GM12874 (cell line): ENCODE data around the gene DAZ1.
"Not testable (repeated sequence)": the region's sequence is repeated elsewhere in the genome, so short reads cannot be mapped to it uniquely, and the experiment has no call there.

Source experiments
- TF ChIP-seq, protein P1 (sequence below): IDR thresholded peaks from 2 replicates; pipeline ENCODE4 v1.5.1; 2011; ENCODE audit warnings: low read depth, mild to moderate bottlenecking, control low read depth, low read length, moderate library complexity; ENCODE audit not compliant: insufficient read depth

DAZ1 gene

DNA sequence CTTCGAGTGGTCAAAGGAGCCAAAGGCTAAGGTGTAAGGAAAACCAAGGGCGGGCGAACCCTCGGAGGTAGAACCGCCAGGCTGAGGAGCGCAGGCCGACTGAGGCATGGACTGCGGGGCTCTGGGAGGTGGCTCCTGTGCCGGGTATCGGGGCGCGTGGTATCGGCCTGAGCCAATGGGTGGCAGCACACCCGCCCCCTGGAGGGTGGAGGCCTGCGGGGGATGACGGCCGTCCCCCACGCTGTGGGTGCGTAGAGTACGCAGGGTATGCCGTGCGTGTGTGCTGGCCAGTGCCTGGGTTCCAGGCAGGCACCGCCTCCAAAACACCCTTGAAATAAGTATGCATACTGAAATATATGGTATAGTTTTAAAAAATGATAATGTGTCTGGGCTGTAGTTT lies at the start of gene DAZ1:
DAZ1 (minus strand) TSS at position 101 of the 400 bp plus-strand sequence. CDS start 208 bp downstream, outside the sequence.
- TF ChIP-seq, protein P1, sequence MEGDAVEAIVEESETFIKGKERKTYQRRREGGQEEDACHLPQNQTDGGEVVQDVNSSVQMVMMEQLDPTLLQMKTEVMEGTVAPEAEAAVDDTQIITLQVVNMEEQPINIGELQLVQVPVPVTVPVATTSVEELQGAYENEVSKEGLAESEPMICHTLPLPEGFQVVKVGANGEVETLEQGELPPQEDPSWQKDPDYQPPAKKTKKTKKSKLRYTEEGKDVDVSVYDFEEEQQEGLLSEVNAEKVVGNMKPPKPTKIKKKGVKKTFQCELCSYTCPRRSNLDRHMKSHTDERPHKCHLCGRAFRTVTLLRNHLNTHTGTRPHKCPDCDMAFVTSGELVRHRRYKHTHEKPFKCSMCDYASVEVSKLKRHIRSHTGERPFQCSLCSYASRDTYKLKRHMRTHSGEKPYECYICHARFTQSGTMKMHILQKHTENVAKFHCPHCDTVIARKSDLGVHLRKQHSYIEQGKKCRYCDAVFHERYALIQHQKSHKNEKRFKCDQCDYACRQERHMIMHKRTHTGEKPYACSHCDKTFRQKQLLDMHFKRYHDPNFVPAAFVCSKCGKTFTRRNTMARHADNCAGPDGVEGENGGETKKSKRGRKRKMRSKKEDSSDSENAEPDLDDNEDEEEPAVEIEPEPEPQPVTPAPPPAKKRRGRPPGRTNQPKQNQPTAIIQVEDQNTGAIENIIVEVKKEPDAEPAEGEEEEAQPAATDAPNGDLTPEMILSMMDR, result not testable (repeated sequence)

DNA sequence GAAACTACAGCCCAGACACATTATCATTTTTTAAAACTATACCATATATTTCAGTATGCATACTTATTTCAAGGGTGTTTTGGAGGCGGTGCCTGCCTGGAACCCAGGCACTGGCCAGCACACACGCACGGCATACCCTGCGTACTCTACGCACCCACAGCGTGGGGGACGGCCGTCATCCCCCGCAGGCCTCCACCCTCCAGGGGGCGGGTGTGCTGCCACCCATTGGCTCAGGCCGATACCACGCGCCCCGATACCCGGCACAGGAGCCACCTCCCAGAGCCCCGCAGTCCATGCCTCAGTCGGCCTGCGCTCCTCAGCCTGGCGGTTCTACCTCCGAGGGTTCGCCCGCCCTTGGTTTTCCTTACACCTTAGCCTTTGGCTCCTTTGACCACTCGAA lies 20.4 kb upstream of the DAZ1 start, which contains the start of gene DAZ2:
DAZ2 (plus strand) TSS at position 301 of the 400 bp plus-strand sequence. CDS start 208 bp downstream, outside the sequence.
- TF ChIP-seq, protein P1, result not testable (repeated sequence)
